ENCODE measurements around the gene TBC1D22A.

TBC1D22A gene

DNA sequence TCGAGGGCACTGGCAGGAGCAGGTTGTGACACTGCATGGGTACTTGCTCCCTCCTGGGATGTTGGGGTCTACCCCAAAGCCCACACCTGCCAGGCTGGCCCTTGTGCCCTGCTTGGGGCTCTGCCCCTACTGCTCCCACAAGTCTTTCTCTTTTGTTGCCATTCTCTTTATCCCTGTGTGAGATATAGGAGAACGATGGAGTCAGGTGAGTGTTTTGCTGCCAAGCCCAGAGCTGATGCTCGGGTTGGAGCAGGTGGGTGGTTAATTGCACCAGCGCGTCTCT, 292.6 kb downstream of the TBC1D22A start:
- Histone ChIP-seq H3K9me3 (replicated peaks; ENCODE audit: low read length) (no peaks in the 10 kb centered on the region), H3K4me3 (ENCODE audit: low read length) (no peak overlapping the region)

GRCh38 chr22:47055461-47055860, 293.0 kb downstream of the TBC1D22A start:
- no peaks in the 10 kb centered on the region for H3K4me1 ChIP-seq (ENCODE audit: control insufficient read depth, insufficient read depth, low read length)
- H3K36me3 ChIP-seq (ENCODE audit: insufficient read depth, low read length): peaks cover 4% of the 10 kb centered on the region
- no peak overlapping the region for H3K4me3 ChIP-seq (ENCODE audit: low read length)
- no peak overlapping the region for H3K4me2 ChIP-seq (ENCODE audit: low read length)
- H3K9me3 ChIP-seq (replicated peaks; ENCODE audit: low read length): no peaks in the 10 kb centered on the region
- H3K27me3 ChIP-seq (ENCODE audit: control insufficient read depth, insufficient read depth, low read length): no peaks in the 10 kb centered on the region
- H3K9ac ChIP-seq (ENCODE audit: low read depth, low read length): no peak overlapping the region

More for the DNA sequence above, 292.6 kb downstream of the TBC1D22A start:
- H3K36me3 ChIP-seq (ENCODE audit: insufficient read depth, low read length): peaks cover 4% of the 10 kb centered on the region
- H3K4me2 ChIP-seq (ENCODE audit: low read length): no peak overlapping the region
- H3K9ac ChIP-seq (ENCODE audit: low read depth, low read length): no peak overlapping the region
- H3K4me1 ChIP-seq (ENCODE audit: control insufficient read depth, insufficient read depth, low read length): no peaks in the 10 kb centered on the region
- no peaks in the 10 kb centered on the region for H3K27me3 ChIP-seq (ENCODE audit: control insufficient read depth, insufficient read depth, low read length)

GRCh38 chr22:47055921-47056320, 293.5 kb downstream of the TBC1D22A start:
- no peak overlapping the region for H3K4me2 ChIP-seq (ENCODE audit: low read length)
- no peaks in the 10 kb centered on the region for H3K4me1 ChIP-seq (ENCODE audit: control insufficient read depth, insufficient read depth, low read length)
- H3K27me3 ChIP-seq (ENCODE audit: control insufficient read depth, insufficient read depth, low read length): no peaks in the 10 kb centered on the region
- H3K9ac ChIP-seq (ENCODE audit: low read depth, low read length): no peak overlapping the region
- H3K9me3 ChIP-seq (replicated peaks; ENCODE audit: low read length): no peaks in the 10 kb centered on the region
- H3K4me3 ChIP-seq (ENCODE audit: low read length): no peak overlapping the region
- peaks cover 6% of the 10 kb centered on the region for H3K36me3 ChIP-seq (ENCODE audit: insufficient read depth, low read length)

DNA sequence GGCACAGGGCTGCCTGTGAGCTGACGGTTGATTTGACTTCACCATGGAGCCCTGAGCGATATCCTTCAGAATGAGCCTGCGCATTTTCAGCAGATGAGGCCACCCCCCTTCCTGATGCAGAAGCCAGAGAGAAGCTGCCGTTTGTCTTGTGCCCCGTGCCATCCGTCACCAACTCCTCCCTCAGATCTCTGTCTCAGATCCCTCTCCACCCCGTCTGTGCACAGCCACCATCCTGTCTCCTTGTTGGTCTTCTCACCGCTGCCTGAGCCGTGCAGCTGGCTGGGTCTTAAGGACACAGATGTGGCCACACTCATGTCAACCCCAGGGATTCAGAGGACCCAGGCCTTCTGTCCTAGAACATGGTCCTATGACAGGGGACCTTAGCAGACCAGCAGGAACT, 293.9 kb downstream of the TBC1D22A start:
- H3K36me3 ChIP-seq (ENCODE audit: insufficient read depth, low read length): peaks cover 10% of the 10 kb centered on the region
- H3K9me3 ChIP-seq (replicated peaks; ENCODE audit: low read length): no peaks in the 10 kb centered on the region
- no peak overlapping the region for H3K4me3 ChIP-seq (ENCODE audit: low read length)

DNA sequence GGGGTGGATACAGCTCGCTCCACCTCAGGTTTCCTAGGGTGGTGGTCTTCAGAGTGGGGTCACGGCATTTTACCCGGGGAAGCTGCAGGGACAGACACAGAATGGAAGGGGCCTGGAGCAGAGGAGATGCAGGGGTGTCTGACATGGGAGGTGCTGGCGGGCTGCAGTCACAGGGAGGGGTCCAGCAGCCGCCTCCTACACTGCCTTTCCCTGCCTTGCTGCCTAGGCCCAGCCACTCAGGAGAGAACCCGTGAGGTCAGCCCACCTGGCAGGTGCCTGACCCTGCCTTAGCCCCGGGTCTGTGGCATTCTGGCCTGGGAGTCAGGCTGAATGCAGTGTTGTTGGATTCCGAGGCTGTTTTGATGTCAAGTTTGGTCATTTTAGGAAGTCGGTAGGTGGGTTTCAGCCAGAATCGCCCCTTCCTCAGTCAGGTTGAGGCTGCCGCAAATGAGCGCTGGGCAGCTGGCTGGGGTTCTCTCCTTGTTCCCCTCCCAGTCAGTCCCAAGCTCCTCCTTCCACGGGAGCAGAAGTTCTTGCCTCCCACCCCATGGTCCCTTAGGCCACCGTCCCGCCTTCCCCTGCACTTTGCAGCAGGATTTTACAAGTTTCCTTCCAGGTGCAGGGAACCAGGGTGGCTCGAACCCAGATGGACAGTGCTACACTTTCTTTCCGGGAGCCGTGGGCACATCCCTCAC, 294.5 kb downstream of the TBC1D22A start:
- Histone ChIP-seq H3K9me3 (replicated peaks; ENCODE audit: low read length) (no peaks in the 10 kb centered on the region), H3K4me3 (ENCODE audit: low read length) (no peak overlapping the region), H3K4me1 (ENCODE audit: control insufficient read depth, insufficient read depth, low read length) (no peaks in the 10 kb centered on the region), H3K4me2 (ENCODE audit: low read length) (no peak overlapping the region), H3K27me3 (ENCODE audit: control insufficient read depth, insufficient read depth, low read length) (no peaks in the 10 kb centered on the region), H3K36me3 (ENCODE audit: insufficient read depth, low read length) (peaks cover 10% of the 10 kb centered on the region), H3K9ac (ENCODE audit: low read depth, low read length) (no peak overlapping the region)

More for the DNA sequence above, 293.9 kb downstream of the TBC1D22A start:
- no peaks in the 10 kb centered on the region for H3K4me1 ChIP-seq (ENCODE audit: control insufficient read depth, insufficient read depth, low read length)
- no peaks in the 10 kb centered on the region for H3K27me3 ChIP-seq (ENCODE audit: control insufficient read depth, insufficient read depth, low read length)
- no peak overlapping the region for H3K4me2 ChIP-seq (ENCODE audit: low read length)
- no peak overlapping the region for H3K9ac ChIP-seq (ENCODE audit: low read depth, low read length)

DNA sequence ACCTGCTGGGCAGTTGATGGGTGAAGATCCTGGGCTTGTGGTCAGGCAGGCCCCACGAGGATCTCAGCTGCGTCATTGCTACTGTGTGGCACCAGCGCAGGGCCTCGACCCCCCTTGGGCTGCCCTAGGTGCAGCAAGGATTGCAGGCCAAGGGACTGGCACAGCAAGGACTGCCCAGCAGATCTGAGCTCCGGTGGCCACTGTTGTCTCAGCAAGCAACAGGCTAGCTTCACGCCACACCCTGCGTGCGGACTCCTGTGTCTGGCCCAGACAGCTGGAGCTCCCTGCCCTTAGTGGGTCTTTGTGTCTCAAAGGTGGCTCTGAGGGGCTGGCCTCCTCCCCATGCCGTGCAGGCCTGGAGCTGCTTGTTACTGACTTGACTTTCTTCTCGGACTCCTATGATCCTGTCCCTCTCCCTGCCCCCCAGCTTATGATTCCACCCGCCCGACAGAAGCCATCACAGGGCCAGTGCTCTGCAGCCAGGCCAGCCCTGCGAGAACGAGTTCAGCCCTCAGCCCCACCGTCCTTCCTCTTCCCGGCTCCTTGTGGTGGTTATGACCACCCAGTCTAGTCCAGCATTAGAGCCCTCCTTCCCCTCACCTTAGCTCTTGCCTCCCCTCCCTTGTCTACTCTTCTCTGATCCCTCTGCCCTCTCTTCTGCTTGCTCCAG, 295.6 kb downstream of the TBC1D22A start:
- Histone ChIP-seq H3K36me3 (ENCODE audit: insufficient read depth, low read length) (peaks cover 10% of the 10 kb centered on the region), H3K4me1 (ENCODE audit: control insufficient read depth, insufficient read depth, low read length) (no peaks in the 10 kb centered on the region), H3K9me3 (replicated peaks; ENCODE audit: low read length) (no peaks in the 10 kb centered on the region), H3K4me2 (ENCODE audit: low read length) (no peak overlapping the region), H3K4me3 (ENCODE audit: low read length) (no peak overlapping the region), H3K9ac (ENCODE audit: low read depth, low read length) (no peak overlapping the region), H3K27me3 (ENCODE audit: control insufficient read depth, insufficient read depth, low read length) (no peaks in the 10 kb centered on the region)

DNA sequence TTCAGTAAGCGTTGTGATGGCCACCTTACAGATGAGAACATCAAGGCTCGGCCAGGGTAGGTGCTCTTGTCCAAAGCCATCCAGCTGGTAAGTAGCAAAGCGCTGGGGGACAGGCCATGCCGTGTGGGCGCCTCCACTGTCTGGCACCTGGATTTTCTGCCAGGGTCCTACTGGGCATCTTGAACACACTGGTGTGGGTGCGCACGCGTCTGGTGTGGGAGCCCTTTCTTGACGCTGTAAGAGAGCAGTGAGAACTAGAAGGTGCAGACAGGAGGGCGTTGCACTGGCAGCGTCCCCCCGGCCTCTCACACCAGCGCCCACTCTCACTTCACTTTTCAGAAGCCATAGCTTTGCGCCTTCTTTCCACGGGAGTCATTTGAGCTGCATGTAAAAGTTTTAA, 296.6 kb downstream of the TBC1D22A start:
- Histone ChIP-seq H3K4me1 (ENCODE audit: control insufficient read depth, insufficient read depth, low read length) (no peaks in the 10 kb centered on the region), H3K36me3 (ENCODE audit: insufficient read depth, low read length) (peaks cover 9% of the 10 kb centered on the region), H3K27me3 (ENCODE audit: control insufficient read depth, insufficient read depth, low read length) (no peaks in the 10 kb centered on the region), H3K4me2 (ENCODE audit: low read length) (no peak overlapping the region), H3K9me3 (replicated peaks; ENCODE audit: low read length) (no peaks in the 10 kb centered on the region), H3K4me3 (ENCODE audit: low read length) (no peak overlapping the region), H3K9ac (ENCODE audit: low read depth, low read length) (no peak overlapping the region)

DNA sequence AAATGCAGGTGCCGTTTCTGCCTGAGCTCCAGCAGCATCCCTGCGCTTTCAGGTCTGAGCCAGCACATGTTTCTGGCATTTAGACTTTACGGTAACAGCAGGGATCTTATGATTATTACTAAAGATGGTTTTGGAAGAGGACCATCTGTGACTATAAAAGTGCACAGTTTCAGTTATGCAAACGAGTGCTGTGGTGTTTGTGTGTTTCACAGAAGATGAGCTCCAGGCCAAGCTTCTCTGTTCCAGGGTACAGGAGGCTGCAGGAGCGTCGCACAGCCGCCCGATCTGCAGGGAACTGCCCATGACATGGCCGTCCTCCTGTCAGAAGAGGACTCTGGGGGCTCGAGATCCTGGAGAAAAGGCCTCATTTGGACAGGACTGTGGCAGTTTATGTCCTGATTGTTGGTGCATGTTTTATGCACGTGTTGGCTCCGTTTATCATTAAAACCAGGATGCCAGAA, 297.3 kb downstream of the TBC1D22A start:
- no peak overlapping the region for H3K4me2 ChIP-seq (ENCODE audit: low read length)
- no peaks in the 10 kb centered on the region for H3K9me3 ChIP-seq (replicated peaks; ENCODE audit: low read length)
- H3K4me3 ChIP-seq (ENCODE audit: low read length): no peak overlapping the region
- H3K36me3 ChIP-seq (ENCODE audit: insufficient read depth, low read length): peaks cover 7% of the 10 kb centered on the region
- H3K9ac ChIP-seq (ENCODE audit: low read depth, low read length): no peak overlapping the region
- no peaks in the 10 kb centered on the region for H3K4me1 ChIP-seq (ENCODE audit: control insufficient read depth, insufficient read depth, low read length)
- no peaks in the 10 kb centered on the region for H3K27me3 ChIP-seq (ENCODE audit: control insufficient read depth, insufficient read depth, low read length)

- no peaks in the 10 kb centered on the region for H3K9me3 ChIP-seq (replicated peaks; ENCODE audit: low read length)
- no peak overlapping the region for H3K4me2 ChIP-seq (ENCODE audit: low read length)
- H3K4me1 ChIP-seq (ENCODE audit: control insufficient read depth, insufficient read depth, low read length): peaks cover 3% of the 10 kb centered on the region
- no peak overlapping the region for H3K9ac ChIP-seq (ENCODE audit: low read depth, low read length)
- H3K27me3 ChIP-seq (ENCODE audit: control insufficient read depth, insufficient read depth, low read length): no peaks in the 10 kb centered on the region
- H3K36me3 ChIP-seq (ENCODE audit: insufficient read depth, low read length): peaks cover 7% of the 10 kb centered on the region
- H3K4me3 ChIP-seq (ENCODE audit: low read length): no peak overlapping the region
These were observed 298.3 kb downstream of the TBC1D22A start for GRCh38 chr22:47060718-47061117.

- H3K36me3 ChIP-seq (ENCODE audit: insufficient read depth, low read length): peaks cover 7% of the 10 kb centered on the region
- no peaks in the 10 kb centered on the region for H3K9me3 ChIP-seq (replicated peaks; ENCODE audit: low read length)
- no peak overlapping the region for H3K4me2 ChIP-seq (ENCODE audit: low read length)
- no peak overlapping the region for H3K9ac ChIP-seq (ENCODE audit: low read depth, low read length)
- no peak overlapping the region for H3K4me3 ChIP-seq (ENCODE audit: low read length)
- H3K27me3 ChIP-seq (ENCODE audit: control insufficient read depth, insufficient read depth, low read length): no peaks in the 10 kb centered on the region
- peaks cover 3% of the 10 kb centered on the region for H3K4me1 ChIP-seq (ENCODE audit: control insufficient read depth, insufficient read depth, low read length)
These were observed 298.8 kb downstream of the TBC1D22A start for GRCh38 chr22:47061226-47061625.

DNA sequence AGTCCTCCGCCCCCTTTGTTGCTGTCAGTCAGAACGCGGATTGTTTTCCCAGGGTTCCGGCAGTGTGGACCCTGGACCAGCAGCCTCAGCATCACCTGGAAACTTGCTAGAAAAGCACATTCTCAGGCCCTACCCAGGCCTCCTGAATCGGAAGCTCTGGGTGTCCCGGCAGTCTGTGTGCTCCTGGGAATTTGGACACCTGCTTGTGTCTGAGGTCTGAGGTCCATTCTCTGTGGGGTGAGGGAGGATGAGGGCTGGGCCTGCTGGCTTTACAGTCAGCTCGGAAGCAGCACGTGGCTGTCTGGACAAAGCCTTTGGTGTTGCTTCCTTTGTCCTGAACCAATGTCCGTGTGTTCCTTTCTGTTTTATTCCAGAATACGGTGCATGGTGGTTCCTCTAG, 299.7 kb downstream of the TBC1D22A start:
- Histone ChIP-seq H3K4me1 (ENCODE audit: control insufficient read depth, insufficient read depth, low read length) (peaks cover 3% of the 10 kb centered on the region), H3K27me3 (ENCODE audit: control insufficient read depth, insufficient read depth, low read length) (no peaks in the 10 kb centered on the region), H3K4me3 (ENCODE audit: low read length) (no peak overlapping the region), H3K9me3 (replicated peaks; ENCODE audit: low read length) (no peaks in the 10 kb centered on the region), H3K36me3 (ENCODE audit: insufficient read depth, low read length) (peaks cover 7% of the 10 kb centered on the region), H3K4me2 (ENCODE audit: low read length) (no peak overlapping the region), H3K9ac (ENCODE audit: low read depth, low read length) (no peak overlapping the region)

DNA sequence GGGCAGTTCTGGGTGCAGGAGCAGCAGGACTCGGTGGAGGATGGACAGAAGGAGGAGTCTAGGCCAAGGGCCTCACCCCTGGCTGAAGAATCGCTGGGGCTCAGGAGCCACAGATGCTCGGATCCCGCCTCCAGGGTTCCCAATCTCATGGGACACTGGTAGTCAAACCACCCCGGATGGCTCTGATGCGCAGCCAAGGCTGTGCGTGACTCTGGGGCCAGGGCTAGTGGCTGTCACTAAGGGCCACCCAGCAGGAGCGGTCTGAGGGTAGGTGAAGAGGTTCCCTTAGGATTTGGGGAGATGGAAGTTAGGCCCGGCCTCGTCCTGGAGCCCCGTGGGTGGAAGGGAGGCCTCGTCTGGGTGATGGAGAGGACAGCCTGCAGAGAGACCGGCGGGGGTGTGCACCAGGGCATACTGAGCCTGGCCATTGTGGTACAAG, 300.6 kb downstream of the TBC1D22A start:
- Histone ChIP-seq H3K9ac (ENCODE audit: low read depth, low read length) (no peak overlapping the region), H3K4me2 (ENCODE audit: low read length) (no peak overlapping the region), H3K9me3 (replicated peaks; ENCODE audit: low read length) (no peaks in the 10 kb centered on the region), H3K4me3 (ENCODE audit: low read length) (no peak overlapping the region), H3K4me1 (ENCODE audit: control insufficient read depth, insufficient read depth, low read length) (peaks cover 3% of the 10 kb centered on the region), H3K27me3 (ENCODE audit: control insufficient read depth, insufficient read depth, low read length) (no peaks in the 10 kb centered on the region), H3K36me3 (ENCODE audit: insufficient read depth, low read length) (peaks cover 7% of the 10 kb centered on the region)
